HG02885 (cell line): ENCODE results near the gene DEFB108B.
"Not testable (repeated sequence)": the region's sequence is repeated elsewhere in the genome, so short reads cannot be mapped to it uniquely, and the experiment has no call there.

Source experiments
- ATAC-seq: cut with Tn5 transposase; IDR thresholded peaks from one replicate; pipeline ENCODE4 v1.9.1; 2021; ENCODE audit warnings: mild to moderate bottlenecking; ENCODE audit not compliant: unreplicated experiment, poor library complexity

DEFB108B gene

GRCh38 chr11:71832811-71833210 is at the start of gene DEFB108B:
Gene DEFB108B (plus strand): TSS chr11:71833200. CDS start chr11:71833200, 0 bp downstream.
- not testable (repeated sequence) for ATAC-seq

- peak; percentile 33 for ATAC-seq
Observed at GRCh38 chr11:71786114-71786847, 46.7 kb upstream of the DEFB108B start.

DNA sequence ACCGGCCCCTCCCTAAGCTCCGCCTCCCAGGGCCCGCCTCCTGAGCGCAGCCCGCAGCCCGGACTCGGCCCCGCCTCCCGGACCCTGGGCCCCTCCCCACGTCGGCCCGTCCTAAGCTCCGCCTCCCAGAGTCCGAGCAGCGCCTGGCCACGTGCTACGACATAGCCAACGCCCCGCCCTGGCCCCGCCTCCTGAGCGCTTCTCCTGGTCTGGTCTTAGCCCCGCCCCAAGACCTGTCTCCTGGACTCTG is 46.2 kb upstream of the DEFB108B start:
- peak; percentile 96 for ATAC-seq

GRCh38 chr11:71787098-71787823 is 45.7 kb upstream of the DEFB108B start:
- peak; percentile 90 for ATAC-seq

DNA sequence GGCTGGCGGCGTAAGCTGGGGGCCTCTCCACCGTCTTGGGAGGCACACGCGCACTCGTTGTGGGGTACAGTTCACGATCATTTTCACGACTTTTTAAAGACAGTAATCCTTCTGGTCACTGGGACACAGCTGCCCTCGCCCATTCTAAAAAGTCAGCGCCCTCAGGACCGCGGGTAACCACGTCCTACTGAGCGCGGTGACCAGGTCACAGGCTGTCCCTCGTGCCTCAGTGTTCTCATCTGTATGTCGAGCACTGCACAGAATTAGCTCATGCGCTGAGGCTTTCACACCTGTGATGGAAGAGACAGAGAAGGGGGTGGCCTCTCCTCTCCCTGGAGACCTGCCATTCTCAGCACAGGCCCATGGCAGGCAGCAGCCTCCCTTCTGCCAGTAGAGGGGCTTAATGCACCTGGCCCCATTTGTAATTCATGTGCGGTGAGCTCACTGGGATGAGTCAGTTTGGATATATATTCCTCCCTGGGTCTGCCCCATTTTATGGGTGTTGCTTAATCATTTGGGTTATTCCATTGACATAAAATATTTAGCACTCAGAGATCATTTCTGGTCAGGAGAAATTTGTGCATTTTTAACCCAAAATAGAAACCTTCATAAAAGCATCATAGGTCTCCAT is 45.1 kb upstream of the DEFB108B start:
- not testable (repeated sequence) for ATAC-seq

DNA sequence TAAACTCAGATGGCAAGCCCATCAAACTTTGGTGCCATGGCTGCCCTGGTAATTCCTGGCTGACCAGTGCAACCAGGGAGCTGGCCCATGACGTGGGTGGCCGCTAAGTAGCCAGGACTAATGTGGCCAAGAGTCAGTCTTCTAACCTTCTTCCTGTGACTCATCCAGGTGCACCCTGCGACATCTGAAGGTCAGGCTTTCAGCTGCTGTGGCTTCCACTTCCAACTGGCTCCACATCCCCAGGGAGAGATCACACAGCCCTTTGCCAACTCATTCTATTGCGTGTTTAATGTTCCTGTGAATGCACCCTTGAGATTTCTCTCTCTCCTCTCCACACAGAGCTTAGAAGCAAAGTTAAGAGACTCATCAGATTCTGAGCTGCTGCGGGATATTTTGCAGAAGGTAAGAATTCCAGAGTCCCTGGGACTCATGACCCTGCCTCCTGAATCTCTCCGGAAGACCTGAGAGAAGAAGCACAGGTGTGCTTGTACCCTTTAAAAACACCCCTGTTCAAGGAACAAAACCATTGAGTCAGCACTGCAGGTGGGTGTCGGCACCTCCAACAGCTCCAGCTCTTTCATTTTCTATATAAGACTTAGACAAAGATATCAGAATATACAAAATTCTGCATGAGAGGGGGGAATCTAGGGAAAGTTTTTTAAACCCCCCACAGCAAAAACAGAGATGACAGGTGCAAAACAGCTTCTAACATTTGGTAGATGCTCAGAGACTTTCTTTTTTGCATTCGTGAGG is 43.4 kb upstream of the DEFB108B start:
- ATAC-seq: not testable (repeated sequence)

DNA sequence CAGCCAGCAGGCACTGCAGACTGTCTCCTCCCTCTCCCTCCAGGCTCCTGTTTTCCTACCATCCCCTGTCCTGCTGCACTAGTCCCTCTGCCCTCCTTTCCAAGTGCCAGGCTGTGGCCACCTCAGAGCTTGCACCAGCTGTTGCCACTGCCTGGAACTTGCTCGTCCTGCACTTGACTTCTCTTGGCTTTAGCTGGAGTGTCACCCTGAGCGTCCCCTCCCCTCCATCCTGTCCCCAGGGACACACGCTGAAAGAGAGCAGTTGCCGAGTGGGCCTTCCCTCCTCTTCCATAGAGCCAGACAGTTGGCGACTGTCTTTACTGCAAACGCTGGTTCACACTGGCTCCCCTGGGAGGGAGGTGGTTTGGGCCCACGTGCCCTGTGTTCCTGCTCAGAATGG is 41.9 kb upstream of the DEFB108B start:
- not testable (repeated sequence) for ATAC-seq

DNA sequence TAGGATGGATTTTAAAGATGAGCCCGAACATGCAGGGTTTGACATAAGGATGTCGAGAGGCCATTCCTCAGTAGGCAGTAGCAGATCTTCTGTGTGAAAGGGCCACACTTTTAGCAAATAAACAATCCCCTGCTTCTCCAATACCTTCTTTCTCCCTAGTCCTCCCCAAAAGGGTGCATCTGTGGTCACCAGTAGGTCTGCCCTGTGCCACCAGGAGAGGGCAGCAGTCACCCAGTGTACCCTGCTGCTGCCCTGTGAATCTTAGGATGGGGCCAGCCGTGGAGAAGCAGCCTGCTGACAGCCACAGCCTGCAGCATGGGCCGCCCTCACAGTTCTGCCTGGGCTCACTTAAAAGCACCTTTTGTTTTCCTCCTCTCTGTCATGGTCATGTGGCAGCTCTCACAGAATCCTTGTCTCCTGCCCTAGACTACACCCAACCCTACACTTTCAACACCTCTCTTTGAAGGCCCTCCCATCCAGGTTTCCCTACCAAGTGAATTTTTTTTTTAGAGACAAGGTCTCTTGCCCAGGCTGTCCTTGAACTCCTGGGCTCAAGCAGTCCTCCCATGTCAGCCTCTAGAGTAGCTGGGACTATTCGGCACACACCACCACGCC is 40.3 kb upstream of the DEFB108B start:
- not testable (repeated sequence) for ATAC-seq

- ATAC-seq: not testable (repeated sequence)
Observed at GRCh38 chr11:71794386-71795040, 38.5 kb upstream of the DEFB108B start.

DNA sequence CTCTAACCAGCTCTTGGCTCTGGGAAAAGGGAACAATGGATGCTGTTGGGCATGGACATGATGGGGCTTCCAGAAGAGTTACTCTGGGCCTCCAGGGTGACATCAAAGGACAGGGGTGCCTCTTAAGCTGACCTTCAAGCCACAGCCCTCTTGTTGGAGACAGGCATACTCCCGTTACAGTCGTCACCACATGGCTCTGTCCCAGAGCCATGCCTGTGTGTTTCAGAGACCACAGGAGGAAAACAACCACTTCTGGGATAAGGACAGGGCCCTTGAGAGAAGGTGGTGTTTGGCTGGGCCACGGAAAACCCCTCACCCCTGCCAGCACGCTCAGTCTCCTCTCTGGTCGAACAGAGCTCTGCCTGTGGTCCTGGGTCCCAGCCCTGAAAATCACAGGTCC is 37.8 kb upstream of the DEFB108B start:
- ATAC-seq: not testable (repeated sequence)

GRCh38 chr11:71796016-71796415 is 37.0 kb upstream of the DEFB108B start:
- ATAC-seq: not testable (repeated sequence)

DNA sequence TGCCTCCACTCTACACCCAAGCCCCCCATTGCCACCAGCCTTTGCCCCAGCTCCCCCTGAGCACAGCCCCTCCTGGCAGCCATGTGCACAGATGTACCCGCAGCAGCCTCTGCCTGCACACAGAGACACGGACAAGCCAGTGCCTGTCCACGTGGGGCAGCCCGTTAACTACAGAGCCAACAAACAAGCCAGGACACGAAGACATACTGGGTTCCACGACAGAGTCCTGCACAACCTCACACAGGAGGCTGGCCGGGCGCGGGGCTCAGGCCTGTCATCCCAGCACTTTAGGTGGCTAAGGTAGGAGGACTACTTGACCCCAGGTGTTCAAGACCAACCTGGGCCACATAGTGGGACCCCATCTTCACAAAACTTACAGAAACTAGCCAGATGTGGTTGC is 36.2 kb upstream of the DEFB108B start:
- not testable (repeated sequence) for ATAC-seq

DNA sequence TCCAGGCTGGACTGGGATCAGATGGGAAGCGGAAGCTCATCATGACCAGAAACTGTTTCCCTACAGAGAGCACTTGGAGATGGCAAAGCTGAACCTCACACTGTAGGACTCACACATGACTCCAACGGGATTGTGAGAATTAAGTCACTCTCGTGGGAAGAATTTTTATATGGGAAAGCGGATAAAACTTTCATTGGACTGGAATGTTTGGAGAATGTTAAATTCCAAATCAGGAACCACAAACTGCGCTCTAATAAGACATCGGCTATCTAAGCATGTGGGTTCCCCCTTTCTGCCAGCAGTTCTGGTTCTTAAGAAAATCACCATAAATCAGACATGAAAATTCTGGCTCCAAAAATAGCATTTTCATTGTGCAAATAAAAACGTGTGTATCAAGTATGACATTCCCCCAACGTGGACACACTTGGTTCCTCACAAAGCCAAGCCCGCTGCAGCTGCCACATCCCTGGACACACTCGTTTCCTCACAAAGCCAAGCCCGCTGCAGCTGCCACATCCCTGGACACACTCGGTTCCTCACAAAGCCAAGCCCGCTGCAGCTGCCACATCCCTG is 33.4 kb upstream of the DEFB108B start:
- ATAC-seq: not testable (repeated sequence)

DNA sequence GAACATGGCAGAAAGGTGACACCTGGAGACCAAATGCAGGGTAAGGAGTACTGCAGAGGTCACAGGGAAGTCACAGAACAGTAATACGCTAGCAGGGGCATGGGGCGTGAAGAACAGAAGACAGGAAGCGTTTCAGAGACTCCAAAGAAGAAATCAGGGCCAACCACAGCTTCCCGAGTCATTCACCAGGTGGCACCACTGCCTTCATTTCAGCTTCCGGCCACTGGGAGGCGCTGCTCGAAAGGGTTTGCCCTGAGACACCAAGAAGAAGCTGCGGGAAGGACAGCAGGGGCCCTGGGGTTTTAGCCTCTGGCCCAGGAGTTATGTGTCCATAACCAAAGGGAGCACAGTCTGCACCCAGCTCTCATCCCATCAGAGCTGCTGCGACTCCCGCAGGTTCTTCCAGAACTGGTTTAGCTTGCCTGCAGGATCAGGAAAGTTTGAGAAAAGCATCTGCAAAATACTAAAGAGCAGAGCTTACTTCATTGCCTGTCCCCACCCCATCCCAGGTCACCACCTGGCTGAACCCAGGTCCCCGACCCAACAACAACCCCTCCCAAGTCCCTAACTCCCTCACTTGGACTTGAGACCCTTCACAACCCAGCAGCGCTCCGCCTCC is 32.6 kb upstream of the DEFB108B start:
- not testable (repeated sequence) for ATAC-seq

DNA sequence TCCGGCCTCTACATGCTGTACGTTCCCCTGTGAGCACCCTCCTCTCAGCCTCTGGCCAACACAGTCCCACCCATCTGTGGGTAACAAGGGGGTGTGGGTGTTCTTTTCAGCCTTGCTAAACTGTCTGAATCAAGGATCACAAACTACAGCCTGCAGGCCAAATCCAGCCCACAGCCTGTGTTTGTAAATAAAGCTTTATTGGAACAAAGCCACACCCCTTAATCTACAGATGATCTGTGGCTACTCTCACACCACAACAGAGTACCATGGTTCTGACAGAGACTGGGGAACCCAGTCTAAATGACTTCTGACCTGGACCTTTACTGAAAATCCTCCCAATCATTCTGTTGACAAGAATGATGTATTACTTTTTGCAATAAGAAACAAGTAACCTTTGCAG is 32.0 kb upstream of the DEFB108B start:
- not testable (repeated sequence) for ATAC-seq

GRCh38 chr11:71802874-71803273 is 30.1 kb upstream of the DEFB108B start:
- ATAC-seq: not testable (repeated sequence)

- ATAC-seq: not testable (repeated sequence)
Observed at GRCh38 chr11:71804158-71804947, 28.6 kb upstream of the DEFB108B start.

GRCh38 chr11:71812529-71812928 is 20.5 kb upstream of the DEFB108B start:
- ATAC-seq: not testable (repeated sequence)
